ENCODE measurements around the gene TLCD5. TPM values are rescaled to one million over a fixed set of nuclear protein-coding genes. Genes with fewer than 3 reads are reported as not detected.

TLCD5 gene
- total RNA-seq, 2 experiments from 2014 or later, result 0.36 to 0.83 TPM

DNA sequence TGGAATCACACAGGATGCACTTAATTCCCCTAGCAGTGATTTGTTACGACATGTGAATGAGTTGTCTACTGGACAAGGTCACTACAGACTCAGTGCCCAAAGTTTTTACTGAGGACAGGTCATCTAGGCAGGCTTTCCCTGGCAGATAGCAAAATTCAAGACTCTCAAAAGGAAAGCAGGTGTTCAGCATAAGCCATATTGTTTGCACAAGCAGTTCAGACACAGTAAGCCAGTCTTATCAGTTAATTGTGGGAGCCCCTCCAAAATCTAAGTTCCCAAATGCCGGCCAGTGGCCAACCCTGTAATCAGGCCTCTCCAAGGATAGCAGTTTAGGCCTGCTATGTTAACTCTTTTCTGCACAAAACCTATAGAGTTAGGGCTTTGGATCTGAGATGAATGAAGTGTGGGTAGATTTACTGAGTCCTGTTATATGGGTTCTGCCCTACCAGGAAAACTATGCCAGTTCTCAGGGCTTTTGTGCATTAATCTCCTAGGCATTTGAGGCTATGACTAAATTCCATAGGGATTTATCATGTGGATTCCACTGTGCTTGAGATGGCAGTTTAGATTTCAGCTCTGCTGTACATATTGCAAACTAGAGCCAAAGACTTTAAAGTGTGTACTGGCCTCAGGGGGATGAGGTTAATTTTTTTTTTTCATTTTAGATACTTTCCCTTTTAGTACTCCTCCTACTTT is 6.3 kb downstream of the TLCD5 start:
- Mint-ChIP-seq H3K9me3 (no peaks in the 10 kb centered on the region), H3K27me3 (peaks cover 33% of the 10 kb centered on the region)

DNA sequence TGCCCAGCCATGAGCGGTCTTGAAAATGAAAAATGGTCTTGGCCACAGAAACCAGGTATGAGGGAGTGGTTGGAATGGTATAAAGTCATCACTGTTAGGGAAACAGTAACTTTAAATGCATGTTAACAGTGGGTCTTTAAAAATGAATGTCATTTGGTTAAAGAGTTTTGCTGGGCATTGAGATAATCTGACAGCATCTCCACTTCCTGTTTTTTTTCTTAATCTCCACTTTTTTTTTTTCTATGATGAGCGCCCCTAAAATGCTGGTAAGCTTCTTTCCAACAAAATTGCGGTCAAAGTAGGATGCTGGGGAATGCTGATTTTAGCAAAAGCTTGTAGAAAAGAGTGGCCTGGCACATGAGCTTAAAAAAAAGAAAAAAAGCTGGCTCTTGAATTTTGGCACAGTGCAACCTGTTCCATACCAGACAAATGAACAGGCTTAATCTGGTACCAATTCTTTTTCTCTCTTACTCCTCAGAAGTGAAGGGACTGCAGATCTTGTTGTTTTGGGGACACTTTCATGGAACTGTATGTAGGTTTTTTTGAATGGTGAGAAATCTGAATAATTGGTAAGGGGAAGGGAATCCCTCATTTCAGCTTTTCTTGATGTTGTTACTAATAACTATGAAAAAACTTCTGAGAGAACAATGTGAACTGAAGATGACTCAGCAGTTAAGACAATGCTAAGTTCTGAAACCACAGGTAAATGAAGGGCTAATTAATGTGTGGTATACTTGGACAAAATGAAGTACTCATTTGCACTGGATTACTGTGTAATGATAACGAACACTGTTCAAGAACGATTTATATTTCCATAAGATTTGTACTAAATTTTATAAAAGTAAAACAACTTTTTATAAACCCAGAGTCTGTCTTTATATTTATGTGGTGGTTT is 8.0 kb downstream of the TLCD5 start:
- CTCF ChIA-PET, result interaction anchor here (0.9 kb wide), 1 partner anchor 15 kb away, joined by 3 read pairs; no protein-coding TSS in a partner anchor
- H3K4me3 Mint-ChIP-seq, result no peak overlapping the region
- H3K9me3 Mint-ChIP-seq, result no peaks in the 10 kb centered on the region
- DNase-seq (no peak), ATAC-seq (no peak)
- intact Hi-C loops (cut with micrococcal nuclease), result loop anchor here (5.0 to 10.0 kb wide), 3 partner anchors 102 to 234 kb away; no protein-coding TSS in a partner anchor
- peaks cover 33% of the 10 kb centered on the region for H3K27me3 Mint-ChIP-seq
- peaks cover 2% of the 10 kb centered on the region for H3K36me3 Mint-ChIP-seq (ENCODE audit: low read depth)
- H3K27ac Mint-ChIP-seq, result no peak overlapping the region
- POLR2A ChIA-PET, result no interaction called here
- TF ChIP-seq, protein P1, sequence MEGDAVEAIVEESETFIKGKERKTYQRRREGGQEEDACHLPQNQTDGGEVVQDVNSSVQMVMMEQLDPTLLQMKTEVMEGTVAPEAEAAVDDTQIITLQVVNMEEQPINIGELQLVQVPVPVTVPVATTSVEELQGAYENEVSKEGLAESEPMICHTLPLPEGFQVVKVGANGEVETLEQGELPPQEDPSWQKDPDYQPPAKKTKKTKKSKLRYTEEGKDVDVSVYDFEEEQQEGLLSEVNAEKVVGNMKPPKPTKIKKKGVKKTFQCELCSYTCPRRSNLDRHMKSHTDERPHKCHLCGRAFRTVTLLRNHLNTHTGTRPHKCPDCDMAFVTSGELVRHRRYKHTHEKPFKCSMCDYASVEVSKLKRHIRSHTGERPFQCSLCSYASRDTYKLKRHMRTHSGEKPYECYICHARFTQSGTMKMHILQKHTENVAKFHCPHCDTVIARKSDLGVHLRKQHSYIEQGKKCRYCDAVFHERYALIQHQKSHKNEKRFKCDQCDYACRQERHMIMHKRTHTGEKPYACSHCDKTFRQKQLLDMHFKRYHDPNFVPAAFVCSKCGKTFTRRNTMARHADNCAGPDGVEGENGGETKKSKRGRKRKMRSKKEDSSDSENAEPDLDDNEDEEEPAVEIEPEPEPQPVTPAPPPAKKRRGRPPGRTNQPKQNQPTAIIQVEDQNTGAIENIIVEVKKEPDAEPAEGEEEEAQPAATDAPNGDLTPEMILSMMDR (IDR thresholded peaks at IDR 0.05), result no peak
- H3K4me1 Mint-ChIP-seq (ENCODE audit: low read depth), result peaks cover 17% of the 10 kb centered on the region

More for the DNA sequence above, 6.3 kb downstream of the TLCD5 start:
- Mint-ChIP-seq H3K27ac (no peak overlapping the region), H3K4me1 (ENCODE audit: low read depth) (peaks cover 14% of the 10 kb centered on the region), H3K36me3 (ENCODE audit: low read depth) (no peaks in the 10 kb centered on the region), H3K4me3 (no peak overlapping the region)
- ATAC-seq (no peak), DNase-seq (no peak)
- ChIA-PET CTCF (interaction anchor here (0.9 kb wide), 1 partner anchor 354 kb away, joined by 3 read pairs; no protein-coding TSS in a partner anchor), POLR2A (no interaction called here)
- intact Hi-C loops (cut with micrococcal nuclease), result loop anchor here (5.0 to 10.0 kb wide), 3 partner anchors 103 to 236 kb away; no protein-coding TSS in a partner anchor
- TF ChIP-seq, protein P1 (IDR thresholded peaks at IDR 0.05), result no peak

DNA sequence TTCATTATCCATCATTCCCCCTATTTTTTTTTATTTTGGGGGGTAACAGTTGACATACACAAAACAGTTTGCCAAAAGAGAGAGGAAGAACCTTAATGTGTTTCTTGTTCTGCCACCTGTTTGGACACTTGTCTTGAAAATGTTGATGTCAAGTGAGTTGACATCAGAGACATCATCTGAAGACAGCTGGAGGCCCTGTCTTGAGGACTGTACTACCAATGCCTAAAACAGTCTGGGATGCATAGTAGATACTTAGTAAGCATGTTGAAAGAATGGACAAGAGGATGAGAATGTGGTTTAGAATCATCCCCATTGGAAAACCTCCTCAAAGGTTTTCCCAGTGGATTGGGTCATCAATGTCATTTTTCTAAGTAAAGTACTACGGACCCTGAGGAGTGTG is 8.7 kb downstream of the TLCD5 start:
- Mint-ChIP-seq H3K4me3 (no peak overlapping the region), H3K9me3 (no peaks in the 10 kb centered on the region), H3K4me1 (ENCODE audit: low read depth) (peaks cover 20% of the 10 kb centered on the region), H3K36me3 (ENCODE audit: low read depth) (peaks cover 2% of the 10 kb centered on the region), H3K27me3 (peaks cover 36% of the 10 kb centered on the region), H3K27ac (no peak overlapping the region)
- POLR2A ChIA-PET, result no interaction called here
- no peak for DNase-seq
- intact Hi-C loops (cut with micrococcal nuclease), result loop anchor here (5.0 to 10.0 kb wide), 3 partner anchors 101 to 234 kb away; no protein-coding TSS in a partner anchor
- CTCF ChIA-PET, result interaction anchor here (0.9 to 2.9 kb wide), 8 partner anchors 8 to 647 kb away, joined by 3 to 19 read pairs (median 8); partner anchors contain the start of gene TLCD5
- TF ChIP-seq, protein P1 (IDR thresholded peaks at IDR 0.05), result no peak
- ATAC-seq, result no peak

DNA sequence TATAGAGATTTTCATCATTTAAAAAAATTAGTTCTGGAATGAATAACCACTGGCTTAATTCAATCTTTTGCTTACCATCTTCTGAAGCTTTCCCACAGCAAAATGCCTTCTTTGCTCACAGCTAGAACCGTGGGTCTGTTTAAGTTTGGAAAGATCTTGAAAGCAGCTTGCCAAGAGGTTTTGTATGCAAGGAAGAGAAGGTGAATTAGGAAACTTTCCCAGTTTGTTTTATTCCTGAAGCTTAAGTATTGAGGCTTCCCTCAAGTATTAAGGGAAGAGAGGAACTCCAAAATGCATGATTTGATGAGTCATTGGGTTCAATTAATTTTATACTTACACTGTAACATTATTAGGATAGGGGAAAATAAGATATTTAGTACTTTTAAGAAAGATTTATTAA is 9.2 kb downstream of the TLCD5 start:
- Mint-ChIP-seq H3K4me3 (no peak overlapping the region), H3K36me3 (ENCODE audit: low read depth) (peaks cover 2% of the 10 kb centered on the region), H3K4me1 (ENCODE audit: low read depth) (peaks cover 22% of the 10 kb centered on the region), H3K27ac (no peak overlapping the region), H3K27me3 (peaks cover 37% of the 10 kb centered on the region), H3K9me3 (no peaks in the 10 kb centered on the region)
- ChIA-PET CTCF (interaction anchor here (0.9 to 2.9 kb wide), 16 partner anchors 8 to 646 kb away, joined by 3 to 19 read pairs (median 4); partner anchors contain the start of gene TLCD5), POLR2A (interaction anchor here (0.6 to 1.2 kb wide), 2 partner anchors 18 to 97 kb away, joined by 3 to 5 read pairs; no protein-coding TSS in a partner anchor)
- TF ChIP-seq, protein P1 (IDR thresholded peaks at IDR 0.05), result no peak
- DNase-seq (no peak), ATAC-seq (no peak)
- intact Hi-C loops (cut with micrococcal nuclease), result loop anchor here (5.0 to 10.0 kb wide), 3 partner anchors 100 to 233 kb away; no protein-coding TSS in a partner anchor

All from activated CD8-positive, alpha-beta T cell treated with anti-CD3 and anti-CD28 coated beads for 36 hours (primary cell).